WTC11 (cell line): ENCODE results near the gene CHST15.

Experiments
- JUN ChIP-seq: sonication (generic); formaldehyde crosslinking; IDR thresholded peaks from 2 replicates; pipeline ENCODE4 v1.8.0; 2023; ENCODE audit warnings: mild to moderate bottlenecking, missing genetic modification reagents
- MYBL2 ChIP-seq: sonication (generic); formaldehyde crosslinking; IDR thresholded peaks from 2 replicates; pipeline ENCODE4 v1.8.1; 2023; ENCODE audit warnings: mild to moderate bottlenecking, moderate library complexity, missing genetic modification reagents
- TF ChIP-seq, protein P1 (sequence below): sonication (generic); formaldehyde crosslinking; IDR thresholded peaks from 2 replicates; pipeline ENCODE4 v1.8.0; 2022; ENCODE audit warnings: mild to moderate bottlenecking, missing genetic modification reagents
- TF ChIP-seq, protein P2 (sequence below): fragments of 200-600 bp; IDR thresholded peaks from 2 replicates; pipeline ENCODE4 v1.8.0; 2022; ENCODE audit warnings: antibody characterized with exemption
- TF ChIP-seq, protein P3 (sequence below): sonication (generic); formaldehyde crosslinking; IDR thresholded peaks from 2 replicates; pipeline ENCODE4 v1.8.0; 2022; ENCODE audit warnings: mild to moderate bottlenecking, missing genetic modification reagents
- TF ChIP-seq, protein P4 (sequence below): sonication (generic); formaldehyde crosslinking; conservative IDR thresholded peaks from 2 replicates; pipeline ENCODE4 v1.8.1; 2022; ENCODE audit warnings: mild to moderate bottlenecking, missing genetic modification reagents

DNA sequence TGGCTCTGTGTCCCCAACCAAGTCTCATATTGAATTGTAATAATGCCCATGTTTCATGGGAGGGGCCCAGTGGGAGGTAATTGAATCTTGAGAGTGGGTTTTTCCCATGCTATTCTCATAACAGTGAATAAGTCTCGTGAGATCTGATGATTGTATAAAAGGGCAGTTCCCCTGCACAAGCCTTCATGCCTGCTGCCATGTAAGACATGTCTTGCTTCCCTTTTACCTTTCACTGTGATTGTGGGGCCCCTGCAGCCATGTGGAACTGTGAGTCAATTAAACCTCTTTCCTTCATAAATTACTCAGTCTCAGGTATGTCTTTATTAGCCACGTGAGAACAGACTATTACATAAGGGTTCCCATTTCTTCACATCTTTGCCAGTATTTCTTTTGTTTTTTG, 104.7 kb downstream of the CHST15 start:
- TF ChIP-seq, protein P1, sequence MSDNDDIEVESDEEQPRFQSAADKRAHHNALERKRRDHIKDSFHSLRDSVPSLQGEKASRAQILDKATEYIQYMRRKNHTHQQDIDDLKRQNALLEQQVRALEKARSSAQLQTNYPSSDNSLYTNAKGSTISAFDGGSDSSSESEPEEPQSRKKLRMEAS (CRISPR knock-in tag), result no peak
- TF ChIP-seq, protein P2, sequence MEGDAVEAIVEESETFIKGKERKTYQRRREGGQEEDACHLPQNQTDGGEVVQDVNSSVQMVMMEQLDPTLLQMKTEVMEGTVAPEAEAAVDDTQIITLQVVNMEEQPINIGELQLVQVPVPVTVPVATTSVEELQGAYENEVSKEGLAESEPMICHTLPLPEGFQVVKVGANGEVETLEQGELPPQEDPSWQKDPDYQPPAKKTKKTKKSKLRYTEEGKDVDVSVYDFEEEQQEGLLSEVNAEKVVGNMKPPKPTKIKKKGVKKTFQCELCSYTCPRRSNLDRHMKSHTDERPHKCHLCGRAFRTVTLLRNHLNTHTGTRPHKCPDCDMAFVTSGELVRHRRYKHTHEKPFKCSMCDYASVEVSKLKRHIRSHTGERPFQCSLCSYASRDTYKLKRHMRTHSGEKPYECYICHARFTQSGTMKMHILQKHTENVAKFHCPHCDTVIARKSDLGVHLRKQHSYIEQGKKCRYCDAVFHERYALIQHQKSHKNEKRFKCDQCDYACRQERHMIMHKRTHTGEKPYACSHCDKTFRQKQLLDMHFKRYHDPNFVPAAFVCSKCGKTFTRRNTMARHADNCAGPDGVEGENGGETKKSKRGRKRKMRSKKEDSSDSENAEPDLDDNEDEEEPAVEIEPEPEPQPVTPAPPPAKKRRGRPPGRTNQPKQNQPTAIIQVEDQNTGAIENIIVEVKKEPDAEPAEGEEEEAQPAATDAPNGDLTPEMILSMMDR, result no peak
- TF ChIP-seq, protein P3, sequence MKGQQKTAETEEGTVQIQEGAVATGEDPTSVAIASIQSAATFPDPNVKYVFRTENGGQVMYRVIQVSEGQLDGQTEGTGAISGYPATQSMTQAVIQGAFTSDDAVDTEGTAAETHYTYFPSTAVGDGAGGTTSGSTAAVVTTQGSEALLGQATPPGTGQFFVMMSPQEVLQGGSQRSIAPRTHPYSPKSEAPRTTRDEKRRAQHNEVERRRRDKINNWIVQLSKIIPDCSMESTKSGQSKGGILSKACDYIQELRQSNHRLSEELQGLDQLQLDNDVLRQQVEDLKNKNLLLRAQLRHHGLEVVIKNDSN, result no peak
- TF ChIP-seq MYBL2 (CRISPR knock-in tag) (no peak), JUN (CRISPR knock-in tag) (no peak)
- TF ChIP-seq, protein P4, sequence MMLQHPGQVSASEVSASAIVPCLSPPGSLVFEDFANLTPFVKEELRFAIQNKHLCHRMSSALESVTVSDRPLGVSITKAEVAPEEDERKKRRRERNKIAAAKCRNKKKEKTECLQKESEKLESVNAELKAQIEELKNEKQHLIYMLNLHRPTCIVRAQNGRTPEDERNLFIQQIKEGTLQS (CRISPR knock-in tag), result no peak
